CD4-positive, alpha-beta T cell treated with Interleukin-17A for 4 hours (primary cell): ENCODE data around the gene AKIRIN1.
"Not testable (repeated sequence)": the region's sequence is repeated elsewhere in the genome, so short reads cannot be mapped to it uniquely, and the experiment has no call there.

Source experiments
- DNase-seq: peaks from one replicate; pipeline ENCODE4 v3.0.0-alpha.2; 2020; ENCODE audit warnings: mixed read lengths

Gene AKIRIN1

DNA sequence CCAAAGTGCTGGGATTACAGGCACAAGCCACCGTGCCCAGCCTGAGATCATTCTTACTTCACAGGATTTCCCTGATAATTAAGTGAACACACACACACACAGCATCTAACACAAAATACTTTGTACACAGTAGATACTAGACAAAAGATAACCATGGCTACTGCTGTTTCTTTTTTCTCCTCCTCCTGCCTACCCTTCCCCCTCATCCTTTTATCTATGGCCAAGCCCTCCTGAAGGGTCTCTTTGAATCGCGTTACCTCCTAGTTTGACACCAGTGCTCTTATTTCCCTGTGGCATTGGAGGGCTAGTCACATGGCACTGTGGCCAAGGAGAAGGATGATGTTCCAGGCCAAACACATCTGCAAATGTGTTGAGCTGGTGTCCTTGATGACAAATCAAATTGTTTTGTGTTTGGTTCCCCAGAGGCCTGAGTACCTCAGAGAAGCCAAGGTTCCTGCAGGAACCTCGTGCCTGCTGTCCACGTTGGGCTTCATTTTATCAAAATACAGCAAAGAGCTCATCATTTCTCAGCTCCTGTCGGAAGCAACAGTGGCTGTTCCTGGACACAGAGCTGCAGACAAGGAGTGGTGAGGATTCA lies 55.6 kb downstream of the AKIRIN1 start:
- no peak for DNase-seq

- DNase-seq: no peak
These were observed 56.5 kb downstream of the AKIRIN1 start for GRCh38 chr1:39047374-39048229.

DNA sequence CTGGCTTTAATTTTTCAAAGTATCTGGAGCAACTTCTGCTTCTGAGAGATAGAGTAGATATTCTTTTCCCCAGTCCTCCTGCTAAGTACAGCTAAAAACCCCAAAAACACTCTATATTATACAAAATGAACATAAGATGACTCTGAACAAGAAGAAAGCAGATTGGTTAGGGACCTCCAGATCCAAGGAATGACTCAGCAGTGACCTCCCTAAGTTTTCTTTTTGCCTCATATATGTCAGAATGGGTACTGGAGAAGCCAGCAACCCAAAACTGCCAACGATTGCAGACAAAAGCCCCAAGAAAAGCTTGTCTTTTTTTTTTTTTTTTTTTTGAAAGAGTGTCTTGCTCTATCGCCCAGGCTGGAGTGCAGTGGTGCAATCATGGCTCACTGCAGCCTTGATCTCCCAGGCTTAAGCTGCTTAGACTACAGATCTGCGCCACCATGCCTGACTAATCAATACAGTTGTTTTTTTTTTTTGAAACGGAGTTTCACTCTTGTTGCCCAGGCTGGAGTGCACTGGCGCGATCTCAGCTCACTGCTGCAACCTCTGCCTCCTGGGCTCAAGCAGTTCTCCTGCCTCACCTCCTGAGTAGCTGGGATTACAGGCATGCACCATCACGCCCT lies 57.8 kb downstream of the AKIRIN1 start:
- no peak for DNase-seq

DNA sequence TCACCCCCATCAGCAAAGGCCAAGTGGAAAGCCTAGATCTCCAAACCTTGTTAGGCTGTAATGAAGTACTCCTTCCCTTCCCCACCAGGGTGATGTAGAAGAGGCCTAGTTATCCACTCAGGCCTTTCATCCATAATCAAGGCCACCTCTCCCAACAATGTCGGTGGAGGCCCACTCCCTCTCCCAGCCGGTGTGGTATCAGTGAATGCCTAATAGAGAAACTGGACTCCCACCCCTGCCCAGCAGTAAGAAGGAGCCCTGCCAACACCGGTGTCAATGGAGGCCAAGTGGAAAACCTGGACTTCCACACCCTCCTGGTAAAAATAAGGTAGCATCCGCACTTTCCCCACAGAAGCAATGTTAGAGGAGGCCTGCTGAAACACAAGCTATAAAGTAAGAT lies 58.9 kb downstream of the AKIRIN1 start:
- DNase-seq: no peak

- not testable (repeated sequence) for DNase-seq
These were observed 60.2 kb downstream of the AKIRIN1 start for GRCh38 chr1:39051193-39051850.

- DNase-seq: no peak
These were observed 60.9 kb downstream of the AKIRIN1 start for GRCh38 chr1:39051956-39052355.

- DNase-seq: not testable (repeated sequence)
These were observed 64.2 kb downstream of the AKIRIN1 start for GRCh38 chr1:39055213-39055710.
